ENCODE results near the gene CFHR2. TPM values are rescaled to one million over a fixed set of nuclear protein-coding genes. Genes with fewer than 3 reads are reported as not detected.
"Not testable (repeated sequence)": the region's sequence is repeated elsewhere in the genome, so short reads cannot be mapped to it uniquely, and the experiment has no call there.

Gene CFHR2
- total RNA-seq, 1 donor from 2014 or later = not detected

DNA sequence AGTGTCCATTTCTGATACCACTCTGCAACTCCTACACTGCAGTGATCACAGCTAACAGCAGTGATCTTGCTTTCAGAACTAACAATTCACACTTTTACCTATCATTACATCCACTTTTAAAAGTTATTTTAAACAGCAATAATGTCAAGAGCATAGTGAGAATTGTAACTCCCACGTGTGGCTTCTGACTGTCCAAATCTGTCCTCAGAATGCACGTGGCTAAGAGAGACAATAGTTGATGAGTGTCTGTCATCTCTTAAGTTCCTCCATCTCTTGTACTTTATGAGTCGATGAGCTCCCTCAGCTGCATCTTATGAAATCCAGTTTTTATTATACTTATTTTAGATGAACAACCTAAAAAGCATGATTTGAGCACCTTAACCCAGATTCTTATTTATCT, 17.3 kb downstream of the CFHR2 start:
- Mint-ChIP-seq H3K4me3 (ENCODE audit: unreplicated experiment) (no peak overlapping the region), H3K27ac (ENCODE audit: unreplicated experiment) (no peak overlapping the region), H3K9me3 (ENCODE audit: unreplicated experiment) (no peaks in the 10 kb centered on the region), H3K36me3 (ENCODE audit: low read depth, unreplicated experiment) (no peaks in the 10 kb centered on the region), H3K27me3 (ENCODE audit: unreplicated experiment) (no peaks in the 10 kb centered on the region), H3K4me1 (ENCODE audit: unreplicated experiment) (no peaks in the 10 kb centered on the region)
- TF ChIP-seq, protein P1, sequence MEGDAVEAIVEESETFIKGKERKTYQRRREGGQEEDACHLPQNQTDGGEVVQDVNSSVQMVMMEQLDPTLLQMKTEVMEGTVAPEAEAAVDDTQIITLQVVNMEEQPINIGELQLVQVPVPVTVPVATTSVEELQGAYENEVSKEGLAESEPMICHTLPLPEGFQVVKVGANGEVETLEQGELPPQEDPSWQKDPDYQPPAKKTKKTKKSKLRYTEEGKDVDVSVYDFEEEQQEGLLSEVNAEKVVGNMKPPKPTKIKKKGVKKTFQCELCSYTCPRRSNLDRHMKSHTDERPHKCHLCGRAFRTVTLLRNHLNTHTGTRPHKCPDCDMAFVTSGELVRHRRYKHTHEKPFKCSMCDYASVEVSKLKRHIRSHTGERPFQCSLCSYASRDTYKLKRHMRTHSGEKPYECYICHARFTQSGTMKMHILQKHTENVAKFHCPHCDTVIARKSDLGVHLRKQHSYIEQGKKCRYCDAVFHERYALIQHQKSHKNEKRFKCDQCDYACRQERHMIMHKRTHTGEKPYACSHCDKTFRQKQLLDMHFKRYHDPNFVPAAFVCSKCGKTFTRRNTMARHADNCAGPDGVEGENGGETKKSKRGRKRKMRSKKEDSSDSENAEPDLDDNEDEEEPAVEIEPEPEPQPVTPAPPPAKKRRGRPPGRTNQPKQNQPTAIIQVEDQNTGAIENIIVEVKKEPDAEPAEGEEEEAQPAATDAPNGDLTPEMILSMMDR (IDR thresholded peaks at IDR 0.05; ENCODE audit: unreplicated experiment) = no peak
- no peak for DNase-seq (ENCODE audit: low spot score)

DNA sequence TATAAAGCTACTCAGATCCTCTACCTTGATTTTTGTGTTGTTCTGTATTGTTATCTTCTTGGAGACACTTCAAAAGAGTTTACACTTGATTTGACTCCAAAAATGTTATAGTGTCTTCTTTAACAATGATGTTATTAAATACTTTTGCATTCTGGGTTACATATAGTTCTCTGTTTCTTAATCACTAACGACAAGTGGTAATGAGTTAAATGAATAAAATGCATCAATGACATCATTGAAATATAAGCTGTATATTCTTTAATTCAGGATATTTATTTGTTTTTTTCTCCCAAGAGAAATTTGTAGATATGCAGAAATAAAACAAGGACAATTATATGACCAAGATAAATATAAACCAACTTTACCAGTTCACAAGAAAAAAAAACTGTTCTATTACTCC, 26.6 kb downstream of the CFHR2 start:
- no peak overlapping the region for H3K27ac Mint-ChIP-seq (ENCODE audit: unreplicated experiment)
- TF ChIP-seq, protein P1 (IDR thresholded peaks at IDR 0.05; ENCODE audit: unreplicated experiment) = no peak
- no peaks in the 10 kb centered on the region for H3K27me3 Mint-ChIP-seq (ENCODE audit: unreplicated experiment)
- no peaks in the 10 kb centered on the region for H3K9me3 Mint-ChIP-seq (ENCODE audit: unreplicated experiment)
- H3K36me3 Mint-ChIP-seq (ENCODE audit: low read depth, unreplicated experiment) = no peaks in the 10 kb centered on the region
- DNase-seq (ENCODE audit: low spot score) = no peak
- no peaks in the 10 kb centered on the region for H3K4me1 Mint-ChIP-seq (ENCODE audit: unreplicated experiment)
- H3K4me3 Mint-ChIP-seq (ENCODE audit: unreplicated experiment) = no peak overlapping the region

DNA sequence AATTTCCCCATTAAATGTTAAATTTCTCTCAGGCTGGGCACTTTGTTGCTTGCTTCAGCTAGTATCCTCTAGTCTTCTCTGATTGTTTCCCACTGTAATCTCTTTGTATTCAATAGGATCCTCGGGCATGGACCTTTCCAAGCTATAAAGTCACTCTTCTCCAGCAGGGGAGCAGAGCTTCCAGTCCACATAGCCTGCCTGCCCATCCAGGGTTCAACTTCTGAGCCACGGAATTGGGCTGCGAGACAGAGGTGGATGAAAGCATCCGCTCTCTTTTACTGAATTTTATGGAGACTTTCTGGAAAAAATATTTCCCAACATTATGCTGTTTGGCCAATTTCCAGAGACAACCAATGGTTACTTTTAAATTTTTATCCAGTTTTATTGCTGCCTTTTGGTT, 32.7 kb downstream of the CFHR2 start:
- Mint-ChIP-seq H3K27ac (ENCODE audit: unreplicated experiment) (no peak overlapping the region), H3K4me3 (ENCODE audit: unreplicated experiment) (no peak overlapping the region), H3K4me1 (ENCODE audit: unreplicated experiment) (no peaks in the 10 kb centered on the region), H3K9me3 (ENCODE audit: unreplicated experiment) (no peaks in the 10 kb centered on the region), H3K27me3 (ENCODE audit: unreplicated experiment) (no peaks in the 10 kb centered on the region), H3K36me3 (ENCODE audit: low read depth, unreplicated experiment) (no peaks in the 10 kb centered on the region)
- TF ChIP-seq, protein P1 (IDR thresholded peaks at IDR 0.05; ENCODE audit: unreplicated experiment) = no peak
- no peak for DNase-seq (ENCODE audit: low spot score)

DNA sequence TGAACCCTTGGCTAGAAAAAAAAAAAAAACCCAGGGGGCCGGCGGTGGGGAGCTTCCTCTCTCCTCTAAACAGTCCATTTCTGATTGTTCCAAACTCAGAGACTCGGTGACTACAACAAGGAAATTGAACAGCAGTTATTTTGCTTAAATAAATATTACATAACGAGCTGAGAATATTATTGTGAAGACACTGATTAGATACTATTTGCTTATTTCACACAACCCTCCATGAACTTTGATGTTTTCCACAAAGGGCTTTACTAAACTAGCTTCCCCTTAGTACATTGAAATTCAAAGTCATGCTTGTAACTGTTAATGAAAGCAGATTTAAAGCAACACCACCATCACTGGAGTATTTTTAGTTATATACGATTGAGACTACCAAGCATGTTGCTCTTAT, 33.7 kb downstream of the CFHR2 start, which contains the start of gene CFHR5:
TSS of gene CFHR5 (plus strand) at position 279 of the 400 bp plus-strand sequence. CDS start at position 388, 109 bp downstream.
- Mint-ChIP-seq H3K27ac (ENCODE audit: unreplicated experiment) (no peak within 1 kb of the TSS), H3K9me3 (ENCODE audit: unreplicated experiment) (no peaks in the 10 kb centered on the region), H3K4me3 (ENCODE audit: unreplicated experiment) (no peak within 1 kb of the TSS), H3K27me3 (ENCODE audit: unreplicated experiment) (no peaks in the 10 kb centered on the region), H3K36me3 (ENCODE audit: low read depth, unreplicated experiment) (no peaks in the 10 kb centered on the region), H3K4me1 (ENCODE audit: unreplicated experiment) (no peaks in the 10 kb centered on the region)
- no peak for DNase-seq (ENCODE audit: low spot score)
- TF ChIP-seq, protein P1 (IDR thresholded peaks at IDR 0.05; ENCODE audit: unreplicated experiment) = no peak

DNA sequence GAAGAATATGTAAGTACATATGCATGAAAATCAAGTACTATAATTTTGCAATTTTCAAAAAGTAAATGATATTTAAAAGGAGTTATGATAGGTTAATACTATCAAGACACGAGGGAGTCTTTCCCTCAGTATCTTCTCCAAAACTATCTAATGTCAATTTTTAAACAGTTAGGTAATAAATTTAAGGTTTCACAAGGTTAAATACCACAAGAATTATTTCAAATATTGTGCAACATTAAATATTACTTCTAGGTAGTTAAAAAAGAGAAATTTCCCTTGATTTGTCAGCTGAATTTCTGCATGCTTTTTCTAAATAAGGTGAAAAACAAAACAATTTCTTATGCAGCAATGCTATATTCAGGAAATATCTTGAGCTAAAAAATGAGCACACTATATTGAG, 37.3 kb downstream of the CFHR2 start:
- Mint-ChIP-seq H3K27ac (ENCODE audit: unreplicated experiment) (no peak overlapping the region), H3K4me3 (ENCODE audit: unreplicated experiment) (no peak overlapping the region), H3K9me3 (ENCODE audit: unreplicated experiment) (no peaks in the 10 kb centered on the region), H3K4me1 (ENCODE audit: unreplicated experiment) (no peaks in the 10 kb centered on the region), H3K36me3 (ENCODE audit: low read depth, unreplicated experiment) (no peaks in the 10 kb centered on the region), H3K27me3 (ENCODE audit: unreplicated experiment) (no peaks in the 10 kb centered on the region)
- TF ChIP-seq, protein P1 (IDR thresholded peaks at IDR 0.05; ENCODE audit: unreplicated experiment) = no peak
- no peak for DNase-seq (ENCODE audit: low spot score)

DNA sequence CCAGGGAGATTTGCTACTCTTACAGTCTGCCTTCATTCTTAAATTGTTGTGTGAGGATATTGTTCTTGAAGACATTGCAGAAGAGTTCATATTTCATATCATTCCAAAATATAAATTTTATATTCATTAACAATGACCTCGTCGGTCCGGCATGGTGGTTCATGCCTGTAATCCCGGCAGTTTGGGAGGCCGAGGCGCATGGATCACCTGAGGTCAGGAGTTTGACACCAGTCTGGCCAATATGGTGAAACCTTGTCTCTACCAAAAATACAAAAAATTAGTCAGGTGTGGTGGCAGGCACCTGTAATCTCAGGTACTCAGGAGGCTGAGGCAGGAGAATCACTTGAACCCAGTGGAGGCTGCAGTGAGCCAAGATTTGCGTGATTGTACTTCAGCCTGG, 38.7 kb downstream of the CFHR2 start:
- H3K27me3 Mint-ChIP-seq (ENCODE audit: unreplicated experiment); H3K4me1 Mint-ChIP-seq (ENCODE audit: unreplicated experiment); H3K4me3 Mint-ChIP-seq (ENCODE audit: unreplicated experiment); H3K9me3 Mint-ChIP-seq (ENCODE audit: unreplicated experiment); H3K36me3 Mint-ChIP-seq (ENCODE audit: low read depth, unreplicated experiment); DNase-seq (ENCODE audit: low spot score); H3K27ac Mint-ChIP-seq (ENCODE audit: unreplicated experiment): not testable (repeated sequence)

DNA sequence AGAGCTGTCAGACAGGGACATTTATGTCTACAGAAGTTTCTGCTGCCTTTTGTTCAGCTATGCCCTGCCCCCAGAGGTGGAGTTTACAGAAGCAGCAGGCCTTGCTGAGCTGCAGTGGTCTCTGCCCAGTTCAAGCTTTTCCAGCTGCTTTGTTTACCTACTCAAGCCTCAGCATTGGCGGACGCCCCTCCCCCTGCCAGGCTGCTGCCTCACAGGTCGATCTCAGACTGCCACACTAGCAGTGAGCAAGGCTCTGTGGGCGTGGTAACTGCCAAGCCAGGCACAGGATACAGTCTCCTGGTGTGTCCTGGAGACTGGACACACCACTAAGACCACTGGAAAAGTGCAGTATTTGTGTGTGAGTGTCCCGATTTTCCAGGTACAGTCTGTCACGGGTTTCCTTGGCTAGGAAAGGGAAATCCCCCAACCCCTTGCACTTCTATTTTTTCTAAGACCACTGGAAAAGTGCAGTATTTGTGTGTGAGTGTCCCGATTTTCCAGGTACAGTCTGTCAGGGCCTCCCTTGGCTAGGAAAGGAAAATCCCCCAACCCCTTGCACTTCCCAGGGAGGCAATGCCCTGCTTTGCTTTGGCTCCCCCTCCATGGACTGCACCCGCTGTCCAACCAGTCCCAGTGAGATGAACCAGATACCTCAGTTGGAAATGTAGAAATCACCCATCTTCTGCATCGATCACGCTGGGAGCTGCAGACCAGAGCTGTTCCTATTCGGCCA, 48.5 kb downstream of the CFHR2 start:
- H3K36me3 Mint-ChIP-seq (ENCODE audit: low read depth, unreplicated experiment); H3K27ac Mint-ChIP-seq (ENCODE audit: unreplicated experiment); H3K4me1 Mint-ChIP-seq (ENCODE audit: unreplicated experiment); H3K4me3 Mint-ChIP-seq (ENCODE audit: unreplicated experiment); H3K9me3 Mint-ChIP-seq (ENCODE audit: unreplicated experiment); H3K27me3 Mint-ChIP-seq (ENCODE audit: unreplicated experiment): not testable (repeated sequence)
- peak; percentile 26 for DNase-seq (ENCODE audit: low spot score)
